HG02759 (cell line): Measurements from ENCODE around the gene MYO1F.

Source experiments
- ATAC-seq: cut with Tn5 transposase; IDR thresholded peaks from one replicate; pipeline ENCODE4 v1.9.1; 2021; ENCODE audit warnings: mild to moderate bottlenecking, moderate library complexity; ENCODE audit not compliant: unreplicated experiment

Gene MYO1F

GRCh38 chr19:8499048-8499833 is 78.0 kb downstream of the MYO1F start:
- no peak for ATAC-seq

DNA sequence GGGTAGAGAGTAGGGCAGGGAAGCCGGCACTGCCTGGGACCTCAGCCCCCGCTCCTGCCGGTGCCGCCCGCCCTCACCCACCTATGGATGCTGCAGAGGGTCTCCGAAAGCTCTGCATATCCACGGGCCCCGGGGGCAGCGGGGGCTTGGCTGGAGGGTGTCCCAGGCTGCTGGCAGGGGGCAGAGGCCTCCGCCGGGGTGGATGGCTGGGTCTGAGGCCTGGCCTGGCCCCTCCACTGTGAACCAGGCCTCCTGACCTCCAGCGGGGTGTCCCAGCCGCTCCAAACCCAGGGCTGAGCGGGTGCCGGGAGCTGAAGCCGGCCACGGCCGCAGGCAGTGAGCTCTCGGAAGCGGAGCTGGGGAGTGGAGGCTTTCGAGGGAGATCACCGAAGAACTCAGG is 78.9 kb downstream of the MYO1F start:
- no peak for ATAC-seq

GRCh38 chr19:8494158-8494557 is 83.1 kb downstream of the MYO1F start:
- no peak for ATAC-seq

- no peak for ATAC-seq
Observed at GRCh38 chr19:8491574-8491973, 85.7 kb downstream of the MYO1F start.

DNA sequence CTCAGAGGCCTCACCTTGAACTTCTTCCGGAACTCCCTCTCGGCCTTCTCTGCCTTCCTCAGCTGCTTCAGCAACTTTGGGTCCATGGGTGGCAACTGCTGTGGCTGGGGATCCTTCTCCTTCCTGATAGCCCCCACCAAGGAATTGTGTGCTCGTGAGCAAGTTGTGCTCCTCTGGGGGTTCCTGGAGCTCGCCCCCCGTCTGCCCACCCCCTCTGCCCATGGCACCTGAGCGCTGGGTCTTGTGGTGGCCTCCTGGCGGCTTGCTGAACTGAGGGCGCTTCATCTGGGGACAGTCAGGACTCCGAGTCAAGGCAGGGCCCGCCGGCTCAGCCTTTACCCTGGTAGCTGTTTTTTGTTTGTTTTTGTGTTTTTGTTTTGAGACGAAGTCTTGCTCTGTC is 86.4 kb downstream of the MYO1F start:
- ATAC-seq, result no peak

DNA sequence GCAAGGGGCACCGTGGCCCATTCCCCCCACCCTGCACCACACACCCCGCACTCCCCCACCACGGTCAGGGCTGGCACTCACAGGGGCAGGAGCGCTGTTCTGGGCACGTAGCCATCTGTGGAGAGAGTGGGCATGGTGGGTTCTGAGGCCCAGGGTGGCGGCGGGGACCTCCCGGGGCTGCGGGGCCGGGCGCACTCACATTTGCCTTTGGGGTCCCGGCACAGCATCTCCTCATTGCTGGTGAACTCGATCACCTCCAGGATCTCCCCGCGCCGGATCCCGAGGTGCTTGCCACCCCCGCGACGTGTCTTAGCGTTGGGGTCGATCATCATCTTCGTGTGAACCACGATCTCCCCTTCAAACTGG is 86.9 kb downstream of the MYO1F start:
- no peak for ATAC-seq

GRCh38 chr19:8489561-8490394 is 87.5 kb downstream of the MYO1F start:
- ATAC-seq, result no peak

DNA sequence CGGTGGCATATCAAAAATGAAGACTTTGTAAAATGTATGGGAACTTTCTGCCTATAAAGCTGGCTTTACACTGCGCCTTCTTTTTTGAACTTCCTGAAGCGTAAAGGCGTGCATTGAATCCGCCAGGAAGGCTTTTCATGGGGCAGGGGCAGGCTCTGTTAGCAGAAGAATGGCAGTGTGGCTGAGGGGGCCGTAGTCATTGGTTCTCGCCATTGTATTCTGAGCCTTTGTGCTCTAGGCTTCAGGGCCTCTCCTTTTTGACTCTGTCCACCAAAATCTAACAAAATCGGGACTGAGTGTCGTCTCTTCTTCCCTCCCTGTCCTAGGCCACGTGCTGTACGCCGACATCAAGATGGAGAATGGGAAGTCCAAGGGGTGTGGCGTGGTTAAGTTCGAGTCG is 88.9 kb downstream of the MYO1F start:
- ATAC-seq, result no peak

DNA sequence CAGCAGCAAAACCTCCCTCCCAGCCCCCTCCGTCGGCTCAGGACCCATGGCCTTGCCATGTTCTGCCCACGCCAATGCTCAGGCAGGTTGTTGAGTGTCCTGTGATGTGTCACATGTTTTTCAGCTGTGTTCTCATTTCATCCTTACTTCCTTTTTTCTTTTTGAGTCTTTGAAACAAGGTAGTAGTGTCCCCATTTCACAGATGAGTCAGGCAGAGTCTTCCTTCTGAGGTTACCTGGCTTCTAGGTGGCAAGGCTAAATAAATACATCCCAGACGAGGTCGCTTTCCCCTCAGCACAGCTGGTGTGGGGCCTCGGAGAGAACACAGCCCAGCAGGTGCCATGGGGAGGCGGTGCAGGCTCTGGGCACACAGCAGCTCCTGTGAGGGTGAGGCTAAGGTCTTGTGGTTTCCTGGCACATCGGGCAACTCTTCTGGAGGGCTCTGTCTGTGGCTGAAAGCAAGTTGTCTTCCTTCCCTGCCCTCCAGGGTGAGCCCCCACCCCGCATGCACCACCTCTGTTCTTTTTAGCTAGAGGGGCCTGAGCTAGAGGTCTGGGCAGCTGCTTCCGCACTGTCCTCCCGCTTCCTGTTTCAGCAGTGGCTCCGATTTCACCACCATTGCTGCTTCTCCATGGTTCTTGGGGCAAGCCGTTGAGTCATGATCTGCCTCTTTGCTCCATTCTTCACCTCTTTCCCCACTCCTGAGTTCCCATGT is 89.9 kb downstream of the MYO1F start:
- peak; percentile 75 for ATAC-seq

- no peak for ATAC-seq
Observed at GRCh38 chr19:8486661-8487136, 90.5 kb downstream of the MYO1F start.

DNA sequence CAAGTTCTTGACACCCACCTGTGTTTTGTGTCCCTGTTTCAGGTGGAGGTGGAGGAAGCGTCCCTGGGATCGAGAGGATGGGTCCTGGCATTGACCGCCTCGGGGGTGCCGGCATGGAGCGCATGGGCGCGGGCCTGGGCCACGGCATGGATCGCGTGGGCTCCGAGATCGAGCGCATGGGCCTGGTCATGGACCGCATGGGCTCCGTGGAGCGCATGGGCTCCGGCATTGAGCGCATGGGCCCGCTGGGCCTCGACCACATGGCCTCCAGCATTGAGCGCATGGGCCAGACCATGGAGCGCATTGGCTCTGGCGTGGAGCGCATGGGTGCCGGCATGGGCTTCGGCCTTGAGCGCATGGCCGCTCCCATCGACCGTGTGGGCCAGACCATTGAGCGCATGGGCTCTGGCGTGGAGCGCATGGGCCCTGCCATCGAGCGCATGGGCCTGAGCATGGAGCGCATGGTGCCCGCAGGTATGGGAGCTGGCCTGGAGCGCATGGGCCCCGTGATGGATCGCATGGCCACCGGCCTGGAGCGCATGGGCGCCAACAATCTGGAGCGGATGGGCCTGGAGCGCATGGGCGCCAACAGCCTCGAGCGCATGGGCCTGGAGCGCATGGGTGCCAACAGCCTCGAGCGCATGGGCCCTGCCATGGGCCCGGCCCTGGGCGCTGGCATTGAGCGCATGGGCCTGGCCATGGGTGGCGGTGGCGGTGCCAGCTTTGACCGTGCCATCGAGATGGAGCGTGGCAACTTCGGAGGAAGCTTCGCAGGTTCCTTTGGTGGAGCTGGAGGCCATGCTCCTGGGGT is 91.5 kb downstream of the MYO1F start:
- no peak for ATAC-seq

DNA sequence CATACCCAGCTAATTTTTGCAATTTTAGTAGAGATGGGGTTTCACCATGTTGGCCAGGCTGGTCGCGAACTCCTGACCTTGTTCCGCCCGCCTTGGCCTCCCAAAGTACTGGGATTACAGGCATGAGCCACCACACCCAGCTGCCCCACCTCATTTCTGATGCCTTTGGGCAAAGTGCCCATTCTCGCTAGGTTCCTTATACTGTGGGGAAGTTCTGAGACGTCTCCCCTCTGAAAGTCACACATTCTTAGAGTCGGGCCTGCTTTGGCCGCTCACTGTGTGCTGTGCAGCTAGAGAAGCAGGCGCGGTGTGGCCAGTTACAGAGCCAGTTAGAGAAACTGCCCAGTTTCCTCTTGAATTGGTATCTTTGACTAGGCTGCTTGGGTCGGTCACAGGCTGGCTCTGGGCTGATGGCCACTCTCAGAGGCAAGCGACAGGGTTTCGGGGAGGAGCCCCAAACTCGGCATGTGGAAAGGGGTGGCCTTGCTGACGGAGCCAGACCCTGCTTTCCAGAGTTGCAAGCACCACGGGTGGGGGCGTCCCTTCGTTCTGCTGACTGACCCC is 92.8 kb downstream of the MYO1F start:
- ATAC-seq, result no peak

DNA sequence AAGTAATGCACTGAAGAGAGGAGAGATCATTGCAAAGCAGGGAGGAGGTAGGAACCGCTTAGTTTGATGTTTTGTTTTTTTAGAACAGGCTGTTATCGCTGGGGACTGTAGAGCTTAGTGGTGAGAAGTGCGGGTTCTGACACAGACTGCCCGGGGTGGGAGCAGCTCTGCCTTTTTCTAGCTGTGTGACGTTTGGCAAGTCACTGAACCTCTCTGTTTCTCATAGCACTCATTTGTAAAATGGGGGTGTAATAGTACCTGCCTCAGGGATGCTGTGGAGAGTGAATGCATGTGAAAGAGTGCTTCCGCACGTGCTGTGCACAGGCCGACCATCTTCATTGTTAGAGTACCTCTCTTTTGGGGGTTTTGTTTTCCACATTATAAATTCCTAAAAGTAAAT is 94.1 kb downstream of the MYO1F start:
- no peak for ATAC-seq

DNA sequence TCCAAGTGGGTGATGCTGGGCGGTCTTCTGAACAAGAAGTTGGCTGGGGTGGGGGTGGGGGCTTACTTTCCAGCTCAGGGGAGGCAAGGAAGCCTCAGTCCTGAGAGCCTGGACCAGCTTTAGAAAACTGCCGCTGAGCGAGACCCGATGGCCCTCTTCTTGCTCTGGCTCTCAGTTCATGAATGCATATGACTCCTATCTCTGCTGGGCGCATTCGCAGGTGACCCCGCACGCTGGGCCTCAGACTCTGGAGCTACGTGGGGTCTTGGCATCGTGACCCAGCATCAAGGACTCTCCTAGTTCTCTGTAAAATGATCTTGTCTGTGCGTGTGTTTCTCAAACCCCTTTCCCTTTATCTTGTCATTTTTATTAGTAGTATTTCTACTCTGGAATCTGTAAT is 94.5 kb downstream of the MYO1F start:
- no peak for ATAC-seq

DNA sequence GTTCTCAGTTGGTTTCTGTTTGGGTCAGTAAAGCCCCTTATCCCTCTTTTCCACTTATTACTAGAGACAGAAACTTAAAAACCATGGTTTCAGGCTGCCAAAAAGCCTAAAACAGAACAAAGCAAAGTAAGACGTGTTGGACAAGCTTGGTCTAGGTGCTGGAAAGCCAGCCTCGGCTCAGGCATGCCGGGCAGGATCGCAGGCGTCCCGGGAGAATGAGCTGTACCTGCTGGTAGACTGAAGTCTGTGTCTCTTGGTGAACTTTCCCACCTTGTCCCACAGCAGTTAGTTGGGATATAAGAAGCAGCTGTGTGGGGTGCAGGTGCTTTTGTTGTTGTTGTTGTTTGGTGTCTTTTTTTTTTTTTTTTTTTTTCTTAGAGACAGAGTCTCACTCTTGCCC is 95.6 kb downstream of the MYO1F start:
- ATAC-seq, result no peak

DNA sequence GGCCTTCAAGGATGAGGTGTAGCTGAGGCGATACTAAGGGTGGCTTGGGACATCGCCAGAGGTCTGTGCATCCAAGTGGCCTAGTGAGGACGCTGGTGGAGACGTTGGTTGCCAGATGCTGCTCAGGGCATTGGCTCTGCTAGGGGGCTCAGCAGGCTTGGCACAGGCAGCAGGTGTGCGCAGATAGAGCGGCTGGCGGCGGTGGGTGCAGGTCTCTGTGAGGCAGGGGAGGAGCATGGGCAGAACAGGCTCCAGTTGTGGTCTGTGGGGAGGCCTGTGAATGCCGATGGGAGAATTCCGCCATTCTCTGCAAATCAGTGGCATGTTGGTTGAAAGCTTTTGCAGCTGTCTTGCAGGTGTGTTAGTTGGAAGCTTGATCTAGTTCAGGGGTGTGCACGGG is 96.0 kb downstream of the MYO1F start:
- no peak for ATAC-seq

- no peak for ATAC-seq
Observed at GRCh38 chr19:8478598-8478997, 98.6 kb downstream of the MYO1F start.

GRCh38 chr19:8477889-8478288 is 99.4 kb downstream of the MYO1F start:
- ATAC-seq, result no peak

DNA sequence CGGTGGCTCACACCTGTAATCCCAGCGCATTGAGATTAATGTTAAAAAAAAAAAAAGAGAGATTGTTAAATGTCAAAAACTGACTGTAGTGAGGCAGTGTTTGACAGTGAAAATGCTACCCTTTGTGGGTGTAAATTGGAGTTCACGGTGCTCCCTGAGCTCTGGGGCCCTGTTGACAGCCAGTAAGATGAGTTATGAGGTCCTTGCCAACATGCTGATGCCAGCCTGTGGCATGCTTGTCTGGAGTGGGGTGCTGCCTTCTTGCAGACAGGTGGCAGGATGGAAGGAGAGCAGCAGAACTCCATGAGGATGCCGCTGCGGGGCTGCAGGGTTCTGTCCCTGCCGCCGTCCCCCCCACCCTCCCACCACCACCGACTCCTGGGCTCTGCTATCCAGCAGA is 100.7 kb downstream of the MYO1F start:
- ATAC-seq, result no peak

GRCh38 chr19:8475005-8475404 is 102.2 kb downstream of the MYO1F start:
- ATAC-seq, result no peak
